ENCODE data around the gene NOC4L. TPM values are rescaled to one million over a fixed set of nuclear protein-coding genes. Genes with fewer than 3 reads are reported as not detected.
"Not testable (repeated sequence)": the region's sequence is repeated elsewhere in the genome, so short reads cannot be mapped to it uniquely, and the experiment has no call there.

Gene NOC4L
- total RNA-seq (2014; rRNA removed; shearing (Covaris generic); ENCODE audit: low replicate concordance), result 10.4 and 20.5 TPM in 2 replicates

GRCh38 chr12:132144115-132144809 lies at the start of gene NOC4L, which contains the start of gene DDX51:
Gene NOC4L (plus strand): TSS chr12:132144457. CDS start chr12:132144489, 32 bp downstream.
Gene DDX51 (minus strand): TSS chr12:132144319. CDS start chr12:132144296, 23 bp downstream.
- Histone ChIP-seq H3K79me2 (ENCODE audit: low read length) (peaks cover 65% of the 10 kb centered on the region), H3K36me3 (ENCODE audit: insufficient read depth, low read length) (peaks cover 18% of the 10 kb centered on the region; the same call in 1 of the 2 replicates)

GRCh38 chr12:132095520-132096409 lies 48.5 kb upstream of the NOC4L start:
- peaks cover 49% of the 10 kb centered on the region for H3K79me2 ChIP-seq (ENCODE audit: low read length)
- H3K4me2 ChIP-seq (ENCODE audit: low read depth, low read length, poor library complexity, severe bottlenecking), result no peak overlapping the region
- no peaks in the 10 kb centered on the region for H3K4me1 ChIP-seq (ENCODE audit: low read length)
- no peaks in the 10 kb centered on the region for H4K20me1 ChIP-seq (ENCODE audit: insufficient read depth, low read depth, low read length)
- no peaks in the 10 kb centered on the region for H3K9me3 ChIP-seq (ENCODE audit: low read length)
- H3K4me3 ChIP-seq (ENCODE audit: low read length), result no peak overlapping the region
- no peak overlapping the region for H3K9ac ChIP-seq (ENCODE audit: low read length)
- no peak overlapping the region for H2AFZ ChIP-seq (ENCODE audit: low read length)
- no peak overlapping the region for H3K27ac ChIP-seq (ENCODE audit: low read length)
- H3K36me3 ChIP-seq (ENCODE audit: insufficient read depth, low read length), result peaks cover 33% of the 10 kb centered on the region
- no peak for DNase-seq
- no peaks in the 10 kb centered on the region for H3K27me3 ChIP-seq (ENCODE audit: low read length)
- no peaks in the 10 kb centered on the region for H3K9me2 ChIP-seq (replicated peaks; ENCODE audit: insufficient read depth, low read length)

More at GRCh38 chr12:132144115-132144809, at the start of gene NOC4L, which contains the start of gene DDX51:
- Histone ChIP-seq H3K4me1 (ENCODE audit: low read length) (peaks cover 20% of the 10 kb centered on the region), H3K4me2 (ENCODE audit: low read depth, low read length, poor library complexity, severe bottlenecking) (peak within 1 kb of the TSS; percentile 93), H4K20me1 (ENCODE audit: insufficient read depth, low read depth, low read length) (peaks cover 30% of the 10 kb centered on the region), H3K27me3 (ENCODE audit: low read length) (no peaks in the 10 kb centered on the region), H3K9ac (ENCODE audit: low read length) (peak within 1 kb of the TSS; percentile 92), H3K9me2 (replicated peaks; ENCODE audit: insufficient read depth, low read length) (no peaks in the 10 kb centered on the region), H3K9me3 (ENCODE audit: low read length) (no peaks in the 10 kb centered on the region), H2AFZ (ENCODE audit: low read length) (no peak within 1 kb of the TSS), H3K4me3 (ENCODE audit: low read length) (peak within 1 kb of the TSS; percentile 84), H3K27ac (ENCODE audit: low read length) (peak within 1 kb of the TSS; percentile 11; the same call in 1 of the 2 replicates)
- DNase-seq, result peak; percentile 98

GRCh38 chr12:132099739-132100138 lies 44.5 kb upstream of the NOC4L start:
- DNase-seq, result no peak
- Histone ChIP-seq H3K9me2 (replicated peaks; ENCODE audit: insufficient read depth, low read length) (no peaks in the 10 kb centered on the region), H3K36me3 (ENCODE audit: insufficient read depth, low read length) (peaks cover 23% of the 10 kb centered on the region)

GRCh38 chr12:132100306-132101065 lies 43.8 kb upstream of the NOC4L start:
- no peak overlapping the region for H3K9ac ChIP-seq (ENCODE audit: low read length)
- 0 out of 2 replicates have a peak, but pooled peaks cover 3% of the 10 kb centered on the region for H4K20me1 ChIP-seq (ENCODE audit: insufficient read depth, low read depth, low read length)
- no peak overlapping the region for H2AFZ ChIP-seq (ENCODE audit: low read length)
- no peaks in the 10 kb centered on the region for H3K9me2 ChIP-seq (replicated peaks; ENCODE audit: insufficient read depth, low read length)
- peaks cover 36% of the 10 kb centered on the region for H3K79me2 ChIP-seq (ENCODE audit: low read length)
- no peaks in the 10 kb centered on the region for H3K27me3 ChIP-seq (ENCODE audit: low read length)
- peaks cover 22% of the 10 kb centered on the region for H3K36me3 ChIP-seq (ENCODE audit: insufficient read depth, low read length)
- no peak overlapping the region for H3K4me2 ChIP-seq (ENCODE audit: low read depth, low read length, poor library complexity, severe bottlenecking)
- no peaks in the 10 kb centered on the region for H3K9me3 ChIP-seq (ENCODE audit: low read length)
- H3K27ac ChIP-seq (ENCODE audit: low read length), result no peak overlapping the region
- no peak for DNase-seq
- H3K4me1 ChIP-seq (ENCODE audit: low read length), result no peaks in the 10 kb centered on the region
- no peak overlapping the region for H3K4me3 ChIP-seq (ENCODE audit: low read length)

More at GRCh38 chr12:132099739-132100138, 44.5 kb upstream of the NOC4L start:
- H3K79me2 ChIP-seq (ENCODE audit: low read length), result peaks cover 38% of the 10 kb centered on the region
- H4K20me1 ChIP-seq (ENCODE audit: insufficient read depth, low read depth, low read length), result 0 out of 2 replicates have a peak, but pooled peaks cover 3% of the 10 kb centered on the region
- H3K9ac ChIP-seq (ENCODE audit: low read length), result no peak overlapping the region
- no peak overlapping the region for H3K4me3 ChIP-seq (ENCODE audit: low read length)
- H2AFZ ChIP-seq (ENCODE audit: low read length), result no peak overlapping the region
- no peaks in the 10 kb centered on the region for H3K9me3 ChIP-seq (ENCODE audit: low read length)
- H3K4me1 ChIP-seq (ENCODE audit: low read length), result no peaks in the 10 kb centered on the region
- no peak overlapping the region for H3K27ac ChIP-seq (ENCODE audit: low read length)
- no peaks in the 10 kb centered on the region for H3K27me3 ChIP-seq (ENCODE audit: low read length)
- H3K4me2 ChIP-seq (ENCODE audit: low read depth, low read length, poor library complexity, severe bottlenecking), result no peak overlapping the region

GRCh38 chr12:132102297-132102696 lies 42.0 kb upstream of the NOC4L start:
- Histone ChIP-seq H4K20me1 (ENCODE audit: insufficient read depth, low read depth, low read length) (0 out of 2 replicates have a peak, but pooled peaks cover 3% of the 10 kb centered on the region), H3K9me3 (ENCODE audit: low read length) (no peaks in the 10 kb centered on the region), H3K4me2 (ENCODE audit: low read depth, low read length, poor library complexity, severe bottlenecking) (no peak overlapping the region)

DNA sequence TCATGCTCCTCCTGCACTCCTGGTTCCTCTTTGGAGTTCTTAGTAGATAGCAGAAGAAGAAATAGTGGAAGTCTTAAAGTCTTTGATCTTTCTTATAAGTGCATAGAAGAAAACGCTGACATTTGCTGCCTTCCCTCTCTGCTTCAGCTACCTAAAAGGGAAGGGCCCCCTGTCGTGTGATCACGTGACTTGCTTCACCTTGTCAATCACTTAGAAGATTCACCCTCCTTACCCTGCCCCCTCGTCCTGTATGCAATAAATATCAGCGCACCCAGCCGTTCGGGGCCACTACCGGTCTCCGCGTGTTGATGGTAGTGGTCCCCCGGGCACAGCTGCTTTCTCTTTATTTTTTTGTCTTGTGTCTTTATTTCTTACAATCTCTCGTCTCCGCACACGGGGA lies 41.2 kb upstream of the NOC4L start:
- H3K27me3 ChIP-seq (ENCODE audit: low read length); H3K4me2 ChIP-seq (ENCODE audit: low read depth, low read length, poor library complexity, severe bottlenecking); H3K27ac ChIP-seq (ENCODE audit: low read length); H2AFZ ChIP-seq (ENCODE audit: low read length); H3K36me3 ChIP-seq (ENCODE audit: insufficient read depth, low read length); DNase-seq; H3K4me1 ChIP-seq (ENCODE audit: low read length); H3K9me2 ChIP-seq (replicated peaks; ENCODE audit: insufficient read depth, low read length); H3K4me3 ChIP-seq (ENCODE audit: low read length); H4K20me1 ChIP-seq (ENCODE audit: insufficient read depth, low read depth, low read length); H3K9me3 ChIP-seq (ENCODE audit: low read length); H3K9ac ChIP-seq (ENCODE audit: low read length): not testable (repeated sequence)
- H3K79me2 ChIP-seq (ENCODE audit: low read length), result peaks cover 16% of the 10 kb centered on the region

More at GRCh38 chr12:132102297-132102696, 42.0 kb upstream of the NOC4L start:
- Histone ChIP-seq H3K4me1 (ENCODE audit: low read length) (no peaks in the 10 kb centered on the region), H3K4me3 (ENCODE audit: low read length) (no peak overlapping the region), H3K9ac (ENCODE audit: low read length) (no peak overlapping the region), H3K9me2 (replicated peaks; ENCODE audit: insufficient read depth, low read length) (no peaks in the 10 kb centered on the region), H3K79me2 (ENCODE audit: low read length) (peaks cover 23% of the 10 kb centered on the region), H3K36me3 (ENCODE audit: insufficient read depth, low read length) (peaks cover 5% of the 10 kb centered on the region; the same call in 1 of the 2 replicates), H2AFZ (ENCODE audit: low read length) (no peak overlapping the region), H3K27ac (ENCODE audit: low read length) (no peak overlapping the region), H3K27me3 (ENCODE audit: low read length) (no peaks in the 10 kb centered on the region)
- DNase-seq, result no peak

GRCh38 chr12:132103542-132104308 lies 40.5 kb upstream of the NOC4L start:
- no peak overlapping the region for H3K27ac ChIP-seq (ENCODE audit: low read length)
- no peaks in the 10 kb centered on the region for H3K9me3 ChIP-seq (ENCODE audit: low read length)
- H3K79me2 ChIP-seq (ENCODE audit: low read length), result peaks cover 21% of the 10 kb centered on the region
- H3K9me2 ChIP-seq (replicated peaks; ENCODE audit: insufficient read depth, low read length), result no peaks in the 10 kb centered on the region
- H3K4me1 ChIP-seq (ENCODE audit: low read length), result no peaks in the 10 kb centered on the region
- no peaks in the 10 kb centered on the region for H3K36me3 ChIP-seq (ENCODE audit: insufficient read depth, low read length)
- 0 out of 2 replicates have a peak, but pooled peaks cover 3% of the 10 kb centered on the region for H4K20me1 ChIP-seq (ENCODE audit: insufficient read depth, low read depth, low read length)
- no peak overlapping the region for H3K9ac ChIP-seq (ENCODE audit: low read length)
- DNase-seq, result no peak
- no peak overlapping the region for H3K4me2 ChIP-seq (ENCODE audit: low read depth, low read length, poor library complexity, severe bottlenecking)
- no peak overlapping the region for H3K4me3 ChIP-seq (ENCODE audit: low read length)
- H2AFZ ChIP-seq (ENCODE audit: low read length), result no peak overlapping the region
- no peaks in the 10 kb centered on the region for H3K27me3 ChIP-seq (ENCODE audit: low read length)
